GM21423 (cell line): ENCODE results near the gene TMEM240.
"Not testable (repeated sequence)": the region's sequence is repeated elsewhere in the genome, so short reads cannot be mapped to it uniquely, and the experiment has no call there.

Experiments
- ATAC-seq: cut with Tn5 transposase; IDR thresholded peaks from one replicate; pipeline ENCODE4 v1.9.1; 2021; ENCODE audit warnings: mild to moderate bottlenecking, moderate library complexity; ENCODE audit not compliant: unreplicated experiment

The TMEM240 gene

GRCh38 chr1:1527092-1527816 is 13.2 kb downstream of the TMEM240 start:
- no peak for ATAC-seq

- not testable (repeated sequence) for ATAC-seq
Measured at GRCh38 chr1:1526476-1526875, 13.9 kb downstream of the TMEM240 start.

- ATAC-seq = not testable (repeated sequence)
Measured at GRCh38 chr1:1524750-1525383, 15.6 kb downstream of the TMEM240 start.

- ATAC-seq = not testable (repeated sequence)
Measured at GRCh38 chr1:1523651-1524050, 16.8 kb downstream of the TMEM240 start.

GRCh38 chr1:1523226-1523625 is 17.2 kb downstream of the TMEM240 start:
- ATAC-seq = not testable (repeated sequence)

GRCh38 chr1:1522536-1522935 is 17.9 kb downstream of the TMEM240 start:
- not testable (repeated sequence) for ATAC-seq

GRCh38 chr1:1521331-1521730 is 19.1 kb downstream of the TMEM240 start:
- ATAC-seq = no peak

GRCh38 chr1:1519805-1520505 is 20.5 kb downstream of the TMEM240 start:
- not testable (repeated sequence) for ATAC-seq

- ATAC-seq = not testable (repeated sequence)
Measured at GRCh38 chr1:1518621-1519007, 21.8 kb downstream of the TMEM240 start.

GRCh38 chr1:1517973-1518620 is 22.3 kb downstream of the TMEM240 start:
- no peak for ATAC-seq

GRCh38 chr1:1516923-1517322 is 23.5 kb downstream of the TMEM240 start:
- not testable (repeated sequence) for ATAC-seq

GRCh38 chr1:1514376-1514775 is 26.0 kb downstream of the TMEM240 start:
- ATAC-seq = not testable (repeated sequence)

- ATAC-seq = not testable (repeated sequence)
Measured at GRCh38 chr1:1513675-1514074, 26.7 kb downstream of the TMEM240 start.

GRCh38 chr1:1512425-1512824 is 28.0 kb downstream of the TMEM240 start:
- peak; percentile 8 for ATAC-seq

- peak; percentile 88 for ATAC-seq
Measured at GRCh38 chr1:1511533-1512285, 28.7 kb downstream of the TMEM240 start, which contains the start of gene ATAD3A. ATAD3A (plus strand) TSS chr1:1512162; CDS start chr1:1512269, 107 bp downstream.

GRCh38 chr1:1510912-1511532 is 29.4 kb downstream of the TMEM240 start:
- no peak for ATAC-seq

- not testable (repeated sequence) for ATAC-seq
Measured at GRCh38 chr1:1509465-1509850, 31.0 kb downstream of the TMEM240 start.

GRCh38 chr1:1508775-1509464 is 31.5 kb downstream of the TMEM240 start:
- ATAC-seq = not testable (repeated sequence)

GRCh38 chr1:1507305-1507704 is 33.1 kb downstream of the TMEM240 start:
- ATAC-seq = no peak
